ACC112 (cell line): ENCODE data around the gene CAMTA1.
"Not testable (repeated sequence)": the region's sequence is repeated elsewhere in the genome, so short reads cannot be mapped to it uniquely, and the experiment has no call there.

Experiments
- H2AFZ ChIP-seq: fragments of 200-600 bp; sonication (generic); one replicate; pipeline ENCODE4 v1.6.0; 2017; ENCODE audit warnings: antibody characterized with exemption, low read length; ENCODE audit not compliant: unreplicated experiment
- H3K27ac ChIP-seq: fragments of 200-600 bp; sonication (generic); 2 replicates; pipeline ENCODE4 v1.5.1; 2014; ENCODE audit warnings: low read depth, mild to moderate bottlenecking, antibody characterized with exemption, low read length, moderate library complexity
- H3K27me3 ChIP-seq: fragments of 200-600 bp; sonication (generic); 2 replicates; pipeline ENCODE4 v1.6.1; 2014; ENCODE audit warnings: mild to moderate bottlenecking, antibody characterized with exemption, low read length, moderate library complexity, mixed read lengths; ENCODE audit not compliant: insufficient read depth
- H3K36me3 ChIP-seq: fragments of 200-600 bp; sonication (generic); 2 replicates; pipeline ENCODE4 v1.6.1; 2016; ENCODE audit warnings: mild to moderate bottlenecking, antibody characterized with exemption, low read length, moderate library complexity, mixed read lengths; ENCODE audit not compliant: insufficient read depth
- H3K4me1 ChIP-seq: fragments of 200-600 bp; sonication (generic); one replicate; pipeline ENCODE4 v1.6.1; 2016; ENCODE audit warnings: low read length, mixed read lengths; ENCODE audit not compliant: insufficient read depth, unreplicated experiment, control insufficient read depth
- H3K4me3 ChIP-seq: fragments of 200-600 bp; sonication (generic); 2 replicates; pipeline ENCODE4 v1.5.1; 2014; ENCODE audit warnings: mild to moderate bottlenecking, low read depth, low read length
- H3K79me2 ChIP-seq: fragments of 200-600 bp; sonication (generic); one replicate; pipeline ENCODE4 v1.6.0; 2016; ENCODE audit warnings: low read length; ENCODE audit not compliant: control insufficient read depth, unreplicated experiment, insufficient read depth

CAMTA1 gene

GRCh38 chr1:7406641-7407543, 621.6 kb downstream of the CAMTA1 start:
- Histone ChIP-seq H2AFZ (no peak overlapping the region), H3K4me3 (no peak overlapping the region), H3K27ac (no peak overlapping the region), H3K27me3 (no peaks in the 10 kb centered on the region), H3K36me3 (no peaks in the 10 kb centered on the region), H3K4me1 (peaks cover 9% of the 10 kb centered on the region), H3K79me2 (no peaks in the 10 kb centered on the region)

DNA sequence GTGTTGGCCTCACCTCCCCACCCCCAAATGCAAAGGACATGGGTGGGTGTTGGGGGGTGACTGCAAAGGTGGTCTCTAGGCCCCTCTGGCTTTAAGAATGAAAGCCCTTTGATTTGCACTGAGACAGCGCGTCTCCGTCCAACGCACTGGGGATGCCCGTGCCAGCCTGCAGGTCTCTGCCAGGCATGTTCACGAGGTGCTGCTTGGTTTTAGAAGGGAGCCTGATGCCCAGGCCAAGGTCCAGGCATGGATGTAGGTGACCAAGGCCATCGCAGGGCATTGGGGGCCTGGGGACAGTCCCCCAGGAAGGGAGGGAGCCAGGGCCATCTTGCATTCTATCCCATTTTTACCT, 622.3 kb downstream of the CAMTA1 start:
- H3K27ac ChIP-seq: no peak overlapping the region

GRCh38 chr1:7407980-7408770, 622.9 kb downstream of the CAMTA1 start:
- Histone ChIP-seq H3K79me2 (no peaks in the 10 kb centered on the region), H3K36me3 (no peaks in the 10 kb centered on the region), H3K4me3 (no peak overlapping the region), H3K4me1 (no peaks in the 10 kb centered on the region), H2AFZ (no peak overlapping the region), H3K27me3 (no peaks in the 10 kb centered on the region), H3K27ac (no peak overlapping the region)

More for the DNA sequence above, 622.3 kb downstream of the CAMTA1 start:
- Histone ChIP-seq H3K4me3 (no peak overlapping the region), H3K4me1 (peaks cover 3% of the 10 kb centered on the region), H3K79me2 (no peaks in the 10 kb centered on the region), H3K36me3 (no peaks in the 10 kb centered on the region), H2AFZ (no peak overlapping the region), H3K27me3 (no peaks in the 10 kb centered on the region)

DNA sequence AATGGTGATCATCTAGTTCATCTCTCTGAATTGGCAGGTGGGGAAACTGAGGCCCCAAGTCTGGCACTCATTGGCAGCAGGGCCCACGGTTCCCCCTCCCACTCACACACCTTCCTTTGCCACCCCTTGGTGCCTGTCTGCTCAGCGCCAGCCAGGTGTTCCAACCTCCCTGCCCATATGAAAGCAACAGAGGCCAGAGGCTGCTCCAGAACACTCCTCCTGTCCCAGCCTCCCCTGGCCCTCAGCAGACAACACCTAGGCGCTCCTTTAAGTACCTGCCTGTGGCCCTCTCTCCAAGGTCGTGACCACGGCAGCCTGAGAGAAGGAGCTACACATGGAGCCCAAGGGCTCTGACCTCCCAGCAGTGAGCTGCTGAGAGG, 623.5 kb downstream of the CAMTA1 start:
- no peak overlapping the region for H3K27ac ChIP-seq
- no peaks in the 10 kb centered on the region for H3K36me3 ChIP-seq
- H2AFZ ChIP-seq: no peak overlapping the region
- H3K27me3 ChIP-seq: no peaks in the 10 kb centered on the region
- no peaks in the 10 kb centered on the region for H3K4me1 ChIP-seq
- H3K79me2 ChIP-seq: no peaks in the 10 kb centered on the region
- no peak overlapping the region for H3K4me3 ChIP-seq

- H3K4me3 ChIP-seq: no peak overlapping the region
- no peaks in the 10 kb centered on the region for H3K36me3 ChIP-seq
- H3K27me3 ChIP-seq: no peaks in the 10 kb centered on the region
- H2AFZ ChIP-seq: no peak overlapping the region
- no peaks in the 10 kb centered on the region for H3K79me2 ChIP-seq
- H3K27ac ChIP-seq: no peak overlapping the region
- H3K4me1 ChIP-seq: no peaks in the 10 kb centered on the region
These were observed 624.0 kb downstream of the CAMTA1 start for GRCh38 chr1:7409278-7409677.

- Histone ChIP-seq H3K36me3 (no peaks in the 10 kb centered on the region), H3K4me1 (no peaks in the 10 kb centered on the region), H3K4me3 (no peak overlapping the region), H3K79me2 (no peaks in the 10 kb centered on the region), H3K27me3 (no peaks in the 10 kb centered on the region), H3K27ac (no peak overlapping the region), H2AFZ (no peak overlapping the region)
These were observed 624.9 kb downstream of the CAMTA1 start for GRCh38 chr1:7410156-7410555.

DNA sequence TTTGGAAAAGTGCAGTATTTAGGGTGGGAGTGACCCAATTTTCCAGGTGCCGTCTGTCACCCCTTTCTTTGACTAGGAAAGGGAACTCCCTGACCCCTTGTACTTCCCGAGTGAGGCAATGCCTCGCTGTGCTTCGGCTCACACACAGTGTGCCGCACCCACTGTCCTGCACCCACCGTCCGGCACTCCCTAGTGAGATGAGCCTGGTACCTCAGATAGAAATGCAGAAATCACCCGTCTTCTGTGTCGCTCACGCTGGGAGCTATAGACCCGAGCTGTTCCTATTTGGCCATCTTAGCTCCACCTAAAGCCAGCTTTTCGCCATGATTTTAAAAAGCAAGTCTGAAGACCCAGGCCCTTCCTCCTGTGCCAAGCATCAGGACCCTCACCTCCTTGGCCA, 632.4 kb downstream of the CAMTA1 start:
- not testable (repeated sequence) for H3K4me3 ChIP-seq, H3K36me3 ChIP-seq, H2AFZ ChIP-seq, H3K79me2 ChIP-seq, H3K27me3 ChIP-seq, H3K27ac ChIP-seq, H3K4me1 ChIP-seq

DNA sequence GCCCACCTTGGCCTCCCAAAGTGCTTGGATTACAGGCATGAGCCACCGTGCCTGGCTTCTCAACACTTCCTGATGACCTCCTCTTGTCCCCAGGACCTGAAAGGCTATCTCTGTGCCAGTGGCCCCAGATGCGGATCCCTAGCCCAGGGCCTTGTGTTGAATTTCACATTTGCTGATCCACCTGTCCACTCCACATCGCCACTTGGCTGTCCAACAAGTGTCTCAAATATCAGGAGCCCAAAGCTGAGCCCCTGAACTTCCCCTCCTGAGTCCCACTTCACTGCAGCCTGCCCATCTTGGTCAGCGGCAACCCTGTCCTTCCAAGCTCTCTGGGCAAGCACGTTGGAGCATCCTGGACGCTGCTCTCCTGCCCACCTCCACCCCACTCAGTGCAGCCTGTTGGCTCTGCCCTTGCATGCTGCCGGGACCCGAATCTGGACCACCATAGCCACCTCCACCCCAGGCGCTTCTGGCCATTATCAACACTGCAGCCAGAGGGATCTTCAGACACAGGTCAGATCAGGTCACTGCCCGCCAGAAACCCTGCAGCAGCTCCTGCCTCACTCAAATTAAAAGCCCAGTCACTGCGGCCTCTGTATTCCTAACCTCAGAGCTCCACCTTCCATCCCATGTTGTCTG, 633.3 kb downstream of the CAMTA1 start:
- H3K4me1 ChIP-seq: no peaks in the 10 kb centered on the region
- no peaks in the 10 kb centered on the region for H3K27me3 ChIP-seq
- H3K36me3 ChIP-seq: no peaks in the 10 kb centered on the region
- no peak overlapping the region for H3K4me3 ChIP-seq
- no peak overlapping the region for H3K27ac ChIP-seq
- no peaks in the 10 kb centered on the region for H3K79me2 ChIP-seq
- H2AFZ ChIP-seq: no peak overlapping the region

DNA sequence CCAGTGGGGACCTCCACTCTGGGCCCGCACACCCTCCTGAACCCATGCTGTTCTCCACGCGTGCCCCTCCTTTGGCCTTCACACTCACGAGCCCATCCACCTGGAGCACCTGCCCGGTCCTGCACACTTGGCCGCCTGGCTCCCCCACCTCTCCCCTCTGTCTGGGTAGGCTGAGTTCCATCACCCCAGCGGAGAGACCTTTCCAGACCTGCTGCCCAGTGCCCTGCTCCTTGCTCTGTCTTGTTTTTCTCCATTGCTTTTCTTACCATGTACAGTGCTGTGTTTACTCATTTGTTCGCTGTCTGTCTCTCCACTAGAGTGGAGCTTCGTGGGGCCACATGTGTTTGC, 634.8 kb downstream of the CAMTA1 start:
- no peaks in the 10 kb centered on the region for H3K36me3 ChIP-seq
- no peak overlapping the region for H3K27ac ChIP-seq
- no peaks in the 10 kb centered on the region for H3K4me1 ChIP-seq
- H3K4me3 ChIP-seq: no peak overlapping the region
- no peaks in the 10 kb centered on the region for H3K27me3 ChIP-seq
- H2AFZ ChIP-seq: no peak overlapping the region
- no peaks in the 10 kb centered on the region for H3K79me2 ChIP-seq

- H2AFZ ChIP-seq: no peak overlapping the region
- H3K4me1 ChIP-seq: no peaks in the 10 kb centered on the region
- H3K27ac ChIP-seq: no peak overlapping the region
- no peaks in the 10 kb centered on the region for H3K36me3 ChIP-seq
- H3K4me3 ChIP-seq: no peak overlapping the region
- no peaks in the 10 kb centered on the region for H3K79me2 ChIP-seq
- no peaks in the 10 kb centered on the region for H3K27me3 ChIP-seq
These were observed 635.3 kb downstream of the CAMTA1 start for GRCh38 chr1:7420470-7421100.
